HG02981 (cell line): Measurements from ENCODE around the gene FAM227B.
"Not testable (repeated sequence)": the region's sequence is repeated elsewhere in the genome, so short reads cannot be mapped to it uniquely, and the experiment has no call there.

Experiments used
- ATAC-seq: cut with Tn5 transposase; IDR thresholded peaks from one replicate; pipeline ENCODE4 v1.9.1; 2021; ENCODE audit warnings: mild to moderate bottlenecking, moderate library complexity; ENCODE audit not compliant: unreplicated experiment

The FAM227B gene

DNA sequence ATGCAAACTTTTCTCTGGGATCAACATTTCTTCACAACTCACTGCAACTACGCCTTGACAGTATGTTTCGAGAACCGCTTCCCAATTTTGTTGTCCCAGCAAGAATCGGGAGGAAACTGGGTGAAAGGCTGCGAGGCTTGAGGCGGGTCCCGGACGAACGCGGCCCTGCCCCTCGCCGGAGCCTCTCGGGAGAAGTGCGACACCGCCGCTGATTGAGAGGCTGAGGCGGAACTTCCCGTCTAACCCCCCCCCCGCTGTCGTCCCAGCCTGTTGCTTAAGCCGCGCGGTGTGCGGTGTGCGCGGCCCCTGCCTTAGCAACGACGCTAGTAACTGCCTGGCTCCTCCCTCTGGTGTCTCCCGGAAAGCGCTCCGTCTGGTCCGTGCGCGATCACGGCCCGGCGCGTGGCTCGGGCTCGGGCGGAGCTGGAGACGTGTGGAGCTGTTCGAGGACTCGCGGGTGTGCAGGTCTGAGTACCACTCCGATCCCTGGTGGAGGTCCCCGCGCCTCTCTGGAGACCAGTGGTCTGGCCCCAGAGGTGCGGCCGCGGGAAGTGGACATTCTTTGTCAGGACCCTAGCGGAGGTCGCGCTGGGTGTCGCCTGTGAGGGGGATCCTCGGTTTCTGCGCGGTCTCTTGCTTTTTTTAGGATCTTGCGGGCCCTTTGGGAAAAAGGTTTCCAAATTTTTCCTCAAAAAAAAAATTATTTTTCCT lies at the start of gene FAM227B, which contains the start of gene DTWD1:
Gene FAM227B (minus strand): TSS at position 161 of the 711 bp plus-strand sequence. CDS start 5,647 bp downstream, outside the sequence.
Gene DTWD1 (plus strand): TSS at position 391 of the 711 bp plus-strand sequence. CDS start 4,120 bp downstream, outside the sequence.
- peak; percentile 99 for ATAC-seq

GRCh38 chr15:49669288-49669687 lies 48.7 kb upstream of the FAM227B start:
- ATAC-seq: no peak

DNA sequence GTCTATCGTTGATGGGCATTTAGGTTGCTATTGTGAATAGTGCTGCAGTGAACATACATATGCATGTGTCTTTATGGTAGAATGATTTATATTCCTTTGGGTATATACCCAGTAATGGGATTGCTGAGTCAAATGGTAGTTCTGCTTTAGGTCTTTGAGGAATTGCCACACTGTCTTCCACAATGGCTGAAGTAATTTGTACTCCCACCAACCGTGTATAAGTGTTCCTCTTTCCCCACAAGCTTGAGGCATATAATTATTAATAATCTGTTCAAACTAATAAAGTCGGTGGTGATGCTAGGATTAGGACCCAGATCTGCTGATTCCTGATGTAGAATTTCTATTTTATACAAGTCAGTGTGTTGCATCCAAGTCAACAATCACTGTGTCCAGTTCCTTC lies 45.9 kb upstream of the FAM227B start:
- not testable (repeated sequence) for ATAC-seq

GRCh38 chr15:49664716-49665115 lies 44.1 kb upstream of the FAM227B start:
- ATAC-seq: no peak

DNA sequence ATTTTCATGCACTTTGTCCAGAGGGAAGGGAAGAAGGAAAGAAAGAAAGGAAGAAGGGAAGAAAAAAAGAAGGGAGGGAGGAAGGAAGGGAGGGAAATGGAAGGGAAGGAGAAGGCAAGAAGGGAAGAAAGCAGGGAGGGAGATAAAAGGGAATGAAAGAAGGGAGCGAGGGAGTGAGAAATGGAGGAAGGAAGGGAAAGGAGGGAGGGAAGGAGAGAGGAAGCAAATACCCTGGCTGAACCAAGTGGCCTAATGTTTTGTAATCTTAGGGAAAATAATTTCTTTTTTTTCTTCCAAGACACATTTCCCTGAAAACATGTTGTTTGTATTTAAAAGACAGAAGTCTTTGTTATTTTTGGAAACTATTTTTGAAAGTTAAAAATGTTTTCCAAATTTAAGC lies 36.1 kb upstream of the FAM227B start:
- ATAC-seq: no peak

- ATAC-seq: no peak
Observed at GRCh38 chr15:49652922-49653321, 32.3 kb upstream of the FAM227B start.

DNA sequence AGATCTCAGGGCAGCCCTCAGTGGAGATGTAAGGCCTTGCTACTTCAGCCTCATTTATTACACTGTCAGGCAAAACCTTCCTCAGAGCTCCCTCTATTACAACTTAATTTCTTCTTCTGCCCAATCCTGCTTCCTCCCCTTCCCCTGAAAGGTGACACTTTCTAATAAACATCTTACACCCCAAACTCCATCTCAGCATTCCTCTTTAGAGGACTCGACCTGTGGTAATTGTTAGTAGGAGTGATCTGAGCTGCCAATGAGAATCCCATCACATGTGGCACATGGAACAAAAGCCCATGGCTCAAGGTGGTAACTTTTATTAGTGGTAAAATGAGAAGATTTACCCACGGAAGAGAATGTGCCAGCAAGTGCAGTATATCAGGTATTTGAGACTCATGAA lies 30.1 kb upstream of the FAM227B start:
- no peak for ATAC-seq

DNA sequence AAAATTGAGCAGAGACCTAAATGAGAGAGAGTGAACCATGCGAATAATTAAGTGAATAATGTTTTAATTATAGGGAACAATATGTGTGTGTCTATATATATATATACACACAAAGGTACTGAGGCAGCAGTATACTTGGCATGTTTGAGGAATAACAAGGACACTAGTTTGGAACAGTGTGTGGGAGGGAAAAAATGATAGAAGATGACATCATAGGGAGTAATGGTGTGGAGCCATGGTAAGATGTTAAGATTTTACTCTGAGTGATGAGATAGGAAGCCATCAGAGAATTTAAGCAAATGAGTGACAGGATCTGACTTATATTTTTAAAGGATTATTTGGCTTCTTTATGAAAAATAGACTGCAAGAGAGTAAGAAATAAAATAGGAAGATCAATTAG lies 29.4 kb upstream of the FAM227B start:
- ATAC-seq: no peak

DNA sequence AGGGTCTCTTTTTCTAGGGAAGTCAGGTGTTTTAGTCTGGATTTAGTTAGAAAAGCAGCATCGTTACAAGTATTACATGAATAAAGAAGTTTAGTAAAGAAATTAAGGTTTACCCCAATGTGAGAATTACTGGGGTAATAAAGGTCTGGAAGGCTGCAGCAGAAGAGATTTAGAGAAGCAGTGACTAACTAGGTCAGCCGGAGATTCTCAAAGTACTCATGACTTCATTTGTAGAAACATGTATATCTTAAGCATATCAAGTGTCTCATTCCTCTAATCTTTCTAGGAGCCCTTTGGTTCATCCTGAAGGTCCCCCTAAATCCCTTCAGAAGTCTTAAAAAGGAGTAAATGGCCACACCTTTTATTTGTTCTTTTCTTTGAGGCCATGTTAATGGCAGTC lies 26.3 kb upstream of the FAM227B start:
- no peak for ATAC-seq

DNA sequence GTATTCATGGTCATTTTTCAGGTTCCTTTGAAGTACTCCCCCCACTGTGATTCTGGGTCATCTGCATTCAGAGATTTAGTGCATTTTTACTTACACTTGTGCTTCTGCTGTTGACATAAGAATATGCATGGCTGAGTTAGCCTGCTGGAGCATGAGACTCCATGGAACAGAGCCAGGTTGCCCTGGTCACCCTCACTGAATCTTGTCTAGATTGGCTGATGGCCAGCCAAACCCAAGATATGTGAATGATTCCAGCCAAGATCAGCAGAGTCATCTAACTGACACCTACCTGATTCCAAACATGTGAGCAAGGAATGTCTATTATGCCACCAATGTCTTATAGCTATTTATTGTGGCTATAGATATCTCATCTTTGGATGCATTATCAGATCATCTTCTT lies 25.3 kb upstream of the FAM227B start:
- no peak for ATAC-seq

GRCh38 chr15:49645277-49645676 lies 24.7 kb upstream of the FAM227B start:
- ATAC-seq: no peak

DNA sequence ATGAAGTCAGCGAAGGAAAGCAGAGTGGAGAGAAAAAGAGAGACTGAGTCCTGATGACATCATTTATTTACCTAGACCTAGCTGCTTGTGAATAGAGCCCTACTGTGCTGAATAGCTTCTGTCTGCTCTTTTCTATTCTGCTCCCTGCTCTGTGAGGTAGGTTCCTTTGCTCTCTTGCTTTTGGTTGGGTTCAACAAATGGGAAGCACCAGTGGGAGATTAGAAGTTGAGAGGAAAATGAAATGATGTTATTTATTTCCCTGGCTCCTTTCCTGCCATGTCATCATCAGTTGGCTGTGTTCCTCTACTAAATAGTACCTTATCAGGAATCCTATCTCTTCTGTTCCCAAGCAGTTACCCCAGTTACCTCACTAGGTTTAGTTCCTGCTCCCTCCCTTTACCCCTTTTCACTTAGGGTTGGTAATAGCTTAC lies 23.8 kb upstream of the FAM227B start:
- ATAC-seq: no peak

DNA sequence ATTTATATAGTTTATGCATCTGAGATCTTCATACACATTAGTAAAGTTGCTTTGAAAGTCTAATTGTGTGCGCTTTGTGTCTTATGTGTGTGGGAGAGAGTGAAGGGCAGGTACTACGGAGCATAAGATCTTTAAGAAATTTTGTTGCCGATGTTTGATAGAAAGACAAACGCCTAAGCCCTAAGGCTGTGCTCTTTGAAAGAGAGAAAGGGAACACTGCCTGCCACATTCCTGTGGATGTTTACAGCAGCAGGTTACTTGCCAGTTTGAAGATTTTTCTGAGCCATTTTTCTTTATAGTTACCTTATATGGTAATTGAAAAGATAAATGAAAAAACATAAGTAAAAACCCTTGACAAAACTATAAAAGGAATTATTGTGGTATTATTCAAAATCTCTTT lies 17.2 kb upstream of the FAM227B start:
- ATAC-seq: no peak

GRCh38 chr15:49628379-49628778 lies 7.8 kb upstream of the FAM227B start:
- no peak for ATAC-seq

DNA sequence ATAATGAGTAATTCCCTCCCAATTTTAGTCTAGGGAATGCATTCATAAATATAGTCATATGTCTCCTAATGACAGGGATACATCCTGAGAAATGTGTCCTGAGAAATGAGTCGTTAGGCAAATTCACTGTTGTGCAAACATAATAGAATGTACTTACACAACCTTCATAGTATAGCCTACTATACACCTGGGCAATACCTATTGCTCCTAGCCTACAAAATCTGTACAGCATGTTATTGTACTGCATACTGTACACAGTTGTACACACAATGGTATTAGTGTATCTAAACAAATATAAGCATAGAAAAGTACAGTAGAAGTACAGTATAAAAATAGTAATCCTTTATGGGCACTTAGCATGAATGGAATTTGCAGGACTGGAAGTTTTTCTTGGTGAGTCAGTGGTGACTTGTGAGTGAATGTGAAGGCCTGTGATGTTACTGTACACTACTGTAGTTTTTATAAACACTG lies 6.8 kb upstream of the FAM227B start:
- no peak for ATAC-seq

- no peak for ATAC-seq
Observed at GRCh38 chr15:49625460-49626036, 4.9 kb upstream of the FAM227B start.

DNA sequence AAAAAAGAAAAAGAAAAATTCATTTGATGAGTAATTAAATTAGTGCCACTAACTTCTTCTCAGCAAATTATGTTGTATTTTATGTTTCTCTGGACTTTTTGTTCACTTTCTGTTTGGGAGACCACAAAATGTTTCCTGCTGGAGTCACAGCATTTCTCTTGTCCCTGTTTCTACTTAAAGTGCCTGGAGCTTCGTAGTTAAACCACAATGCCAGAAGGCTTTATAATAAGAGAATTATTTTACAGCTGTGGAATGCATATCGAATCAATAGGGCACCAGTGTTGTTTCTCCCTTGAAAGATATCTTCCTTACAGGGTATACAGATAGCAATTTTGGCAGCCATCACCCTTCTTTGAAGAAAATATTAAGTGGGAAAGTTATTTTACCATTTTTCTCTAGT lies 3.4 kb upstream of the FAM227B start:
- ATAC-seq: no peak

DNA sequence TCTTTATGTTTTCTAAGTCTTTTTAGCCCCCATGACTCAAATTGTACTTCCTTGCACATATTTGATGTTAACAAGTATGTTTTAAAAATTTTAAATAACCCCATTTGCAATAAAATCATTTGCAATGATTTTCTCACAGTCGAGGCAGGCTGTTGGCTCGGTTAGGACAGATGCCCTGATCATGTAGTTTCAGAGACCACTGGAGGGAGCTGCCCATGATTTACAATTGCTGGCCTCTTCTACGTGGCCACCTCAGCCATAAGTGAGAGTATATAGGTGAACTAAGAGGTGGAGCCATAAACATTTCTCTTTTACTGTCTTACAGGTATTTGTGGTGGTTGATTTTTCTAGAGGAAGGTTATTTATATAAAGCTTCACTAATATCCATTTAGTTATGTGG lies 1.9 kb upstream of the FAM227B start:
- no peak for ATAC-seq

- no peak for ATAC-seq
Observed at GRCh38 chr15:49621887-49622286, 1.3 kb upstream of the FAM227B start.

- no peak for ATAC-seq
Observed at GRCh38 chr15:49621401-49621811, 788 bp upstream of the FAM227B start.

GRCh38 chr15:49620199-49620598 lies 419 bp downstream of the FAM227B start:
- no peak for ATAC-seq

- no peak for ATAC-seq
Observed at GRCh38 chr15:49619226-49619625, 1.4 kb downstream of the FAM227B start.
